ENCODE results near the gene DEDD. TPM values are rescaled to one million over a fixed set of nuclear protein-coding genes. Genes with fewer than 3 reads are reported as not detected.

Gene DEDD
- total and polyA plus RNA-seq, 2 donors (not counting 1 experiment from before 2014, with no cell fraction given), result 35.9 to 40.8 TPM

- 97% methylated on average over 9 of the region's 11 CpGs for WGBS (ENCODE audit: insufficient coverage)
- Mint-ChIP-seq H3K9me3 (ENCODE audit: insufficient read depth) (no peaks in the 10 kb centered on the region), H3K27me3 (no peaks in the 10 kb centered on the region), H3K4me3 (no peak overlapping the region), H3K4me1 (peaks cover 46% of the 10 kb centered on the region), H3K27ac (peak overlapping the region; percentile 10)
- Histone ChIP-seq H3K36me3 (replicated peaks in 1 of 2; ENCODE audit: control extremely low read depth in 1 of 2, control insufficient read depth in 1 of 2, extremely low read depth in 1 of 2, insufficient read depth in 2 of 2, low read length in 1 of 2) (peaks cover 3 to 66% of the 10 kb centered on the region in 2 experiments), H3K9ac (ENCODE audit: low read length) (no peak overlapping the region), H3K79me2 (ENCODE audit: control insufficient read depth, insufficient read depth, low read length) (peaks cover 33% of the 10 kb centered on the region), H3K4me1 (ENCODE audit: control insufficient read depth in 2 of 2, insufficient read depth in 2 of 2, low read length in 2 of 2) (peaks cover 25 to 32% of the 10 kb centered on the region in 2 donors), H3K27me3 (replicated peaks in 1 of 4; ENCODE audit: control extremely low read depth in 1 of 4, control insufficient read depth in 3 of 4, insufficient read depth in 4 of 4, low read length in 3 of 4) (no peaks in the 10 kb centered on the region), H4K20me1 (ENCODE audit: control insufficient read depth, insufficient read depth, low read length, poor library complexity, severe bottlenecking) (peaks cover 14% of the 10 kb centered on the region), H3K4me2 (replicated peaks; ENCODE audit: low read depth, low read length, poor library complexity, severe bottlenecking) (no peak overlapping the region), H3K9me3 (ENCODE audit: control extremely low read depth in 1 of 3, control insufficient read depth in 2 of 3, insufficient read depth in 1 of 3, low read length in 2 of 3) (no peaks in the 10 kb centered on the region), H3K4me3 (ENCODE audit: control extremely low read depth in 1 of 5, extremely low read depth in 1 of 5, insufficient read depth in 1 of 5, low read depth in 2 of 5, low read length in 4 of 5) (no peak overlapping the region), H3K27ac (ENCODE audit: low read length in 2 of 2) (no peak overlapping the region), H2AFZ (ENCODE audit: insufficient read depth, low read depth, low read length, poor library complexity, severe bottlenecking) (no peak overlapping the region)
- ATAC-seq (ENCODE audit: low read depth), result no peak
- TF ChIP-seq CTCF (IDR thresholded peaks at IDR 0.05) (no peak), EZH2 (IDR thresholded peaks at IDR 0.05; ENCODE audit: borderline replicate concordance, insufficient read depth, low read depth, low read length, poor library complexity, severe bottlenecking) (no peak)
- ChIA-PET POLR2A (no interaction called here), CTCF (no interaction called here)
- intact Hi-C loops (cut with micrococcal nuclease), result no loop called here
- DNase-seq, result no peak
These were observed 41.2 kb upstream of the DEDD start for GRCh38 chr1:161173711-161174110.

- POLR2A ChIA-PET, result no interaction called here
These were observed 40.4 kb upstream of the DEDD start for GRCh38 chr1:161172776-161173376.

More at GRCh38 chr1:161172776-161173376, 40.4 kb upstream of the DEDD start:
- Mint-ChIP-seq H3K4me3 (no peak overlapping the region), H3K27me3 (no peaks in the 10 kb centered on the region), H3K4me1 (peaks cover 45% of the 10 kb centered on the region), H3K27ac (no peak overlapping the region), H3K9me3 (ENCODE audit: insufficient read depth) (no peaks in the 10 kb centered on the region)
- no peak overlapping the region for H3K27ac ChIP-seq (ENCODE audit: low read length in 2 of 2)
- CTCF ChIA-PET, result no interaction called here
- WGBS (ENCODE audit: insufficient coverage), result 100% methylated on average over 1 of the region's 4 CpGs
- H3K27me3 ChIP-seq (replicated peaks in 1 of 4; ENCODE audit: control extremely low read depth in 1 of 4, control insufficient read depth in 3 of 4, insufficient read depth in 4 of 4, low read length in 3 of 4), result no peaks in the 10 kb centered on the region
- no peaks in the 10 kb centered on the region for H3K9me3 ChIP-seq (ENCODE audit: control extremely low read depth in 1 of 3, control insufficient read depth in 2 of 3, insufficient read depth in 1 of 3, low read length in 2 of 3)
- no peak for TF ChIP-seq CTCF (IDR thresholded peaks at IDR 0.05)
- no peak for TF ChIP-seq EZH2 (IDR thresholded peaks at IDR 0.05; ENCODE audit: borderline replicate concordance, insufficient read depth, low read depth, low read length, poor library complexity, severe bottlenecking)
- intact Hi-C loops (cut with micrococcal nuclease), result no loop called here
- peaks cover 20 to 26% of the 10 kb centered on the region in 2 donors for H3K4me1 ChIP-seq (ENCODE audit: control insufficient read depth in 2 of 2, insufficient read depth in 2 of 2, low read length in 2 of 2)
- peaks cover 3 to 66% of the 10 kb centered on the region in 2 experiments for H3K36me3 ChIP-seq (replicated peaks in 1 of 2; ENCODE audit: control extremely low read depth in 1 of 2, control insufficient read depth in 1 of 2, extremely low read depth in 1 of 2, insufficient read depth in 2 of 2, low read length in 1 of 2)
- no peak overlapping the region for H3K9ac ChIP-seq (ENCODE audit: low read length)
- no peak for ATAC-seq (ENCODE audit: low read depth)
- H2AFZ ChIP-seq (ENCODE audit: insufficient read depth, low read depth, low read length, poor library complexity, severe bottlenecking), result no peak overlapping the region
- peaks cover 33% of the 10 kb centered on the region for H3K79me2 ChIP-seq (ENCODE audit: control insufficient read depth, insufficient read depth, low read length)
- H4K20me1 ChIP-seq (ENCODE audit: control insufficient read depth, insufficient read depth, low read length, poor library complexity, severe bottlenecking), result peaks cover 14% of the 10 kb centered on the region
- H3K4me2 ChIP-seq (replicated peaks; ENCODE audit: low read depth, low read length, poor library complexity, severe bottlenecking), result no peak overlapping the region
- H3K4me3 ChIP-seq (ENCODE audit: control extremely low read depth in 1 of 5, extremely low read depth in 1 of 5, insufficient read depth in 1 of 5, low read depth in 2 of 5, low read length in 4 of 5), result no peak overlapping the region
- DNase-seq, result no peak
